IgD-negative memory B cell (primary cell): ENCODE measurements around the gene PARP4. TPM values are rescaled to one million over a fixed set of nuclear protein-coding genes. Genes with fewer than 3 reads are reported as not detected.
"Not testable (repeated sequence)": the region's sequence is repeated elsewhere in the genome, so short reads cannot be mapped to it uniquely, and the experiment has no call there.

Source experiments
- H3K27ac Mint-ChIP-seq, 3 donors: one replicate each; pipeline ENCODE4 v1.8.0; 2020 to 2022; ENCODE audit warnings: mild to moderate bottlenecking in 3 of 3, mixed read lengths in 3 of 3, moderate library complexity in 1 of 3
- H3K27me3 Mint-ChIP-seq: one replicate; pipeline ENCODE4 v1.8.0; 2021; ENCODE audit warnings: mixed read lengths
- H3K36me3 Mint-ChIP-seq: one replicate; pipeline ENCODE4 v1.8.0; 2020; ENCODE audit warnings: mild to moderate bottlenecking, mixed read lengths
- H3K4me1 Mint-ChIP-seq, 3 donors: one replicate each; pipeline ENCODE4 v1.8.0; 2020 to 2022; ENCODE audit warnings: mixed read lengths in 3 of 3, mild to moderate bottlenecking in 1 of 3
- H3K4me3 Mint-ChIP-seq, 4 donors: one replicate each; pipeline ENCODE4 v1.8.0; 2020 to 2022; ENCODE audit warnings: mild to moderate bottlenecking in 4 of 4, mixed read lengths in 4 of 4, moderate library complexity in 3 of 4
- H3K9me3 Mint-ChIP-seq, 3 donors: one replicate each; pipeline ENCODE4 v1.8.0; 2020 to 2021; ENCODE audit warnings: mixed read lengths in 3 of 3, mild to moderate bottlenecking in 1 of 3
- polyA plus RNA-seq: library from polyadenylated mRNA; unstranded; fragments of 300-500 nt; fragmentation: Illumina TruSeq; gene quantifications from one replicate; pipeline ENCODE4 v1.2.3, GENCODE V29; 2021

PARP4 gene
- polyA plus RNA-seq: 44.3 TPM

GRCh38 chr13:24512197-24512907, at the start of gene PARP4:
PARP4 (minus strand) TSS chr13:24512778; CDS start chr13:24503776, 9,002 bp downstream.
- Mint-ChIP-seq H3K4me3 (peak within 1 kb of the TSS; percentile 85 to 95 (median 90)), H3K27ac (peak within 1 kb of the TSS; percentile 13 to 87 (median 55)), H3K27me3 (no peaks in the 10 kb centered on the region), H3K4me1 (peaks cover 12 to 16% (median 14%) of the 10 kb centered on the region in 3 donors), H3K9me3 (no peaks in the 10 kb centered on the region), H3K36me3 (peaks cover 3% of the 10 kb centered on the region)

DNA sequence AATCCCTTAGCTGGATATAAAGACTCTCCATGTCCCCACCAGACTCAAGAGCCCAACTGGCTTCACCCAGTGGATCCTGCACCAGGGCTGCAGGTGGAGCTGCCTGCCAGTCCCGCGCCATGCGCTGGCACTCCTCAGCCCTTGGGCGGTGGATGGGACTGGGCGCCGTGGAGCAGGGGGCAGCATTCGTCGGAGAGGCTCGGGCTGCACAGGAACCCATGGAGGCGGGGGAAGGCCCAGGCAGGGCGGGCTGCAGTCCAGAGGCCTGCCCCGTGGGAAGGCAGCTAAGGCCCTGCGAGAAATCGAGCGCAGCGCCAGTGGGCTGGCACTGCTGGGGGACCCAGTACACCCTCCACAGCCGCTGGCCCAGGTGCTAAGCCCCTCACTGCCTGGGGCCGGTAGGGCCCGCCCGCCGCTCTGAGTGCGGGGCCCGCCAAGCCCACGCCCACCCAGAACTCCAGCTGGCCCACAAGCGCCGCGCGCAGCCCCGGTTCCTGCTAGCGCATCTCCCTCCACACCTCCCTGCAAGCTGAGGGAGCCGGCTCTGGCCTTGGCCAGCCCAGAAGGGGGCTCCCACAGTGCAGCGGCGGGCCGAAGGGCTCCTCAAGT, 48.1 kb upstream of the PARP4 start:
- not testable (repeated sequence) for H3K27ac Mint-ChIP-seq, H3K4me3 Mint-ChIP-seq, H3K36me3 Mint-ChIP-seq, H3K9me3 Mint-ChIP-seq
- Mint-ChIP-seq H3K27me3 (peaks cover 41% of the 10 kb centered on the region), H3K4me1 (peaks cover 12 to 18% (median 16%) of the 10 kb centered on the region in 3 donors)

GRCh38 chr13:24559431-24560218, 47.0 kb upstream of the PARP4 start:
- H3K9me3 Mint-ChIP-seq, H3K4me3 Mint-ChIP-seq, H3K36me3 Mint-ChIP-seq: not testable (repeated sequence)
- Mint-ChIP-seq H3K27me3 (peaks cover 38% of the 10 kb centered on the region), H3K27ac (peak overlapping the region in 1 of 3 donors; percentile 28), H3K4me1 (peaks cover 4 to 11% (median 8%) of the 10 kb centered on the region in 3 donors)

GRCh38 chr13:24557081-24557480, 44.5 kb upstream of the PARP4 start:
- Mint-ChIP-seq H3K9me3 (no peaks in the 10 kb centered on the region), H3K4me3 (no peak overlapping the region), H3K27ac (peak overlapping the region in 1 of 3 donors; percentile 7), H3K27me3 (peaks cover 45% of the 10 kb centered on the region), H3K4me1 (peaks cover 0 to 4% (median 4%) of the 10 kb centered on the region in 3 donors), H3K36me3 (no peaks in the 10 kb centered on the region)

DNA sequence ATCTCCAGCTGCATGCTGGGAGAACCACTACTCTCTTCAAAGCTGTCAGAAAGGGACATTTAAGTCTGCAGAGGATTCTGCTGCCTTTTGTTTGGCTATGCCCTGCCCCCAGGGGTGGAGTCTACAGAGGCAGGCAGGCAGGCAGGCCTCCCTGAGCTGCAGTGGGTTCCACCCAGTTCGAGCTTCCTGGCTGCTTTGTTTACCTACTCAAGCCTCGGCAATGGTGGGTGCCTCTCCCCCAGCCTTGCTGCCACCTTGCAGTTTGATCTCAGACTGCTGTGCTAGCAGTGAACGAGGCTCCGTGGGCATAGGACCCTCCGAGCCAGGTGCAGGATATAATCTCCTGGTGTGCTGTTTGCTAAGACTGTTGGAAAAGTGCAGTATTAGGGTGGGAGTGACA, 41.3 kb upstream of the PARP4 start:
- H3K27ac Mint-ChIP-seq: not testable (repeated sequence)

GRCh38 chr13:24541476-24542352, 29.1 kb upstream of the PARP4 start:
- H3K36me3 Mint-ChIP-seq, H3K9me3 Mint-ChIP-seq, H3K4me1 Mint-ChIP-seq, H3K27ac Mint-ChIP-seq: not testable (repeated sequence)
- peaks cover 30% of the 10 kb centered on the region for H3K27me3 Mint-ChIP-seq
- peak overlapping the region; percentile 70 to 95 (median 84) for H3K4me3 Mint-ChIP-seq

More for the DNA sequence above, 41.3 kb upstream of the PARP4 start:
- H3K27me3 Mint-ChIP-seq: peaks cover 28% of the 10 kb centered on the region
- H3K36me3 Mint-ChIP-seq, H3K4me1 Mint-ChIP-seq, H3K9me3 Mint-ChIP-seq, H3K4me3 Mint-ChIP-seq: not testable (repeated sequence)

DNA sequence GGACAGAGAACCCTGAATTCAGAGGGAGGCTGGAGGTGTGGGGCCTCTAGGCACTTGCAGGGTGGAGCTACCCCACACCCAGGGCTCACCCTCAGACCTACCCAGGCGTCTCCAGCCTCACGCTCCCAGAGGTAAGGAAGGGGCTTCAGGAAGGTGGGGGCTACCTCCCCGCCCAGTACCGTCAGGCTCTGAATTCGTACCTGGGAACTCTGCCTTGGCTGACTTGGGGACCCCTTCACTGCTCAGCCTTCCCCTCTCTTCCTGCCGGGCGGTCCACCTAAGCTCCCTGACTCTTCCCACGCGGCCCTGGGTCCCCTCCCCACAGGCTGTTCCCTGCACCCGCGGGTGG, 28.5 kb upstream of the PARP4 start:
- no peak overlapping the region for H3K27ac Mint-ChIP-seq
- no peaks in the 10 kb centered on the region for H3K36me3 Mint-ChIP-seq
- H3K4me1 Mint-ChIP-seq: peaks cover 0 to 7% (median 0%) of the 10 kb centered on the region in 3 donors
- peaks cover 0 to 4% (median 3%) of the 10 kb centered on the region in 3 donors for H3K9me3 Mint-ChIP-seq
- peaks cover 28% of the 10 kb centered on the region for H3K27me3 Mint-ChIP-seq
- H3K4me3 Mint-ChIP-seq: peak overlapping the region; percentile 70 to 95 (median 84)

- H3K27ac Mint-ChIP-seq: no peak overlapping the region
- peak overlapping the region in 1 of 4 donors; percentile 66 for H3K4me3 Mint-ChIP-seq
- H3K9me3 Mint-ChIP-seq: peaks cover 0 to 4% (median 3%) of the 10 kb centered on the region in 3 donors
- peaks cover 27% of the 10 kb centered on the region for H3K27me3 Mint-ChIP-seq
- H3K36me3 Mint-ChIP-seq: no peaks in the 10 kb centered on the region
- H3K4me1 Mint-ChIP-seq: peaks cover 0 to 7% (median 0%) of the 10 kb centered on the region in 3 donors
Measured at GRCh38 chr13:24540236-24541126, 27.9 kb upstream of the PARP4 start.

- Mint-ChIP-seq H3K27me3 (peaks cover 27% of the 10 kb centered on the region), H3K4me1 (peaks cover 0 to 7% (median 0%) of the 10 kb centered on the region in 3 donors), H3K4me3 (no peak overlapping the region), H3K9me3 (peaks cover 0 to 4% (median 3%) of the 10 kb centered on the region in 3 donors), H3K36me3 (no peaks in the 10 kb centered on the region), H3K27ac (no peak overlapping the region)
Measured at GRCh38 chr13:24539500-24540165, 27.1 kb upstream of the PARP4 start.

DNA sequence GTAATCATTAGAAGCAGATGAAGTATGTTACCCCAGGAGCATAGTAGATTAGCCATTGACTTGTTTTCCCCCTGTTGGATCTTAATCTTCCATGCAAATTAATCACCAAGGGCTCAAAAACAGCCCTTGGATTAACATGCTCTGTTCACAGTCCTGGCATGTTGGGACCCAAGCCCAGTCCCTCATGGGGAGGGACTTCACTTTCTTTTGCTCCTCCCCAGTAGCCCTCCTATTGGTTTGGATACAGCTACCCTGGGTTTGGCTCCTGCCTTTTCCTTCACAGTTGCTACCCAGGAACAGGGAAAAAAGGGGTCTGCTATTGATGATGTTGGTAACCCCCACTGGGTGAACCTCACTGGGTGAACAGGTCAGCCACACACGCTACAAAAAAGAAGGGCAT, 16.9 kb upstream of the PARP4 start:
- Mint-ChIP-seq H3K36me3 (no peaks in the 10 kb centered on the region), H3K4me1 (no peaks in the 10 kb centered on the region), H3K27me3 (peaks cover 11% of the 10 kb centered on the region), H3K4me3 (no peak overlapping the region), H3K9me3 (peaks cover 0 to 4% (median 0%) of the 10 kb centered on the region in 3 donors), H3K27ac (no peak overlapping the region)

- H3K36me3 Mint-ChIP-seq: no peaks in the 10 kb centered on the region
- H3K4me3 Mint-ChIP-seq: no peak overlapping the region
- no peaks in the 10 kb centered on the region for H3K4me1 Mint-ChIP-seq
- no peak overlapping the region for H3K27ac Mint-ChIP-seq
- peaks cover 0 to 4% (median 0%) of the 10 kb centered on the region in 3 donors for H3K9me3 Mint-ChIP-seq
- H3K27me3 Mint-ChIP-seq: peaks cover 11% of the 10 kb centered on the region
Measured at GRCh38 chr13:24528816-24529398, 16.3 kb upstream of the PARP4 start.

- Mint-ChIP-seq H3K4me3 (no peak overlapping the region), H3K27ac (no peak overlapping the region), H3K9me3 (no peaks in the 10 kb centered on the region), H3K36me3 (no peaks in the 10 kb centered on the region), H3K4me1 (no peaks in the 10 kb centered on the region), H3K27me3 (peaks cover 8% of the 10 kb centered on the region)
Measured at GRCh38 chr13:24527266-24527775, 14.7 kb upstream of the PARP4 start.

GRCh38 chr13:24520733-24521132, 8.2 kb upstream of the PARP4 start:
- no peak overlapping the region for H3K4me3 Mint-ChIP-seq
- H3K27ac Mint-ChIP-seq: no peak overlapping the region
- H3K27me3 Mint-ChIP-seq: no peaks in the 10 kb centered on the region
- no peaks in the 10 kb centered on the region for H3K4me1 Mint-ChIP-seq
- H3K36me3 Mint-ChIP-seq: no peaks in the 10 kb centered on the region
- no peaks in the 10 kb centered on the region for H3K9me3 Mint-ChIP-seq
